NCI-H1930 (cell line): Measurements from ENCODE around the gene ARHGAP26.
"Not testable (repeated sequence)": the region's sequence is repeated elsewhere in the genome, so short reads cannot be mapped to it uniquely, and the experiment has no call there.

Source experiments
- DNase-seq, 2 experiments: peaks; one replicate each; lab custom pipeline; 2025; lab: John Stamatoyannopoulos, UW

The ARHGAP26 gene

GRCh38 chr5:143182901-143183820 is 413.0 kb downstream of the ARHGAP26 start:
- DNase-seq = no peak

- DNase-seq = no peak
These were observed 413.8 kb downstream of the ARHGAP26 start for GRCh38 chr5:143183989-143184388.

GRCh38 chr5:143186623-143187022 is 416.4 kb downstream of the ARHGAP26 start:
- no peak for DNase-seq

DNA sequence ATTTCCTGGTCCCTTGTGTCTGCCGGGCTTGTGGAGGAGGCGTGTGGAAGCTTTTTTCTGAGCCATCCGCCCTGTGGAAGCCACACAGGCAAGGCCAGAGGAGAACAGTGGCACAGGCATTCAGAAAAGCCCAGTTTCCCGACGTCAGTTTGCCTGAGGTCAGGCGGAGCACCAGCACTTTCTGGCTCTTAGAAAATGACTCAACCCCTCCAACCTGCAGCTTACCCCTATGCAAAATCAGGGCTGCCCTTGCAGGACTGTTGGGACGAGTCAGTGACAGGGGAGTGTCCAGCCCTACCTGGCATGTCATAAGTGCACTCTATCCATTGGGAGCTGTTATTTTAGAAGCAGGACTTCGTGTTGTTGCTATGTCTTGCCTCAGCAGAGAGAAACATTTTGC is 417.3 kb downstream of the ARHGAP26 start:
- no peak for DNase-seq

DNA sequence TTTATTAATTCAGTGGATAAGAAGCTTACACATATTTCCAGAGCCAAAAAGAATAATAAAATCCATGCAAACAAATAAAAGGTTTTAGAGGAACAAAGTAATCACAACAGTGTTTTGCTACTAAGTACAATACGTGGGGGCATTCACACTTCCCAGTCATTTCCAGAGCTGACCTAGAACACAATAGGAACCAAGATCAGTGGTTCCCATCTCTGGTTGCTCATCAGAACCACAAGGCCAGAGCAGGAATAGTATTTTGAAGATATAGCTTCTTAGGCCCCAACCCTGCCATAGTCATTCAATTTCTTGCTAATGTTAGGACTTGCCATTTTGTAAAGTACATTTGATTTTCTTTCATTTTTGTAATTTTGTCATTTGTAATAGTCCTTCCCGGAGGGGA is 417.9 kb downstream of the ARHGAP26 start:
- no peak for DNase-seq

- no peak for DNase-seq
These were observed 418.5 kb downstream of the ARHGAP26 start for GRCh38 chr5:143188692-143189091.

DNA sequence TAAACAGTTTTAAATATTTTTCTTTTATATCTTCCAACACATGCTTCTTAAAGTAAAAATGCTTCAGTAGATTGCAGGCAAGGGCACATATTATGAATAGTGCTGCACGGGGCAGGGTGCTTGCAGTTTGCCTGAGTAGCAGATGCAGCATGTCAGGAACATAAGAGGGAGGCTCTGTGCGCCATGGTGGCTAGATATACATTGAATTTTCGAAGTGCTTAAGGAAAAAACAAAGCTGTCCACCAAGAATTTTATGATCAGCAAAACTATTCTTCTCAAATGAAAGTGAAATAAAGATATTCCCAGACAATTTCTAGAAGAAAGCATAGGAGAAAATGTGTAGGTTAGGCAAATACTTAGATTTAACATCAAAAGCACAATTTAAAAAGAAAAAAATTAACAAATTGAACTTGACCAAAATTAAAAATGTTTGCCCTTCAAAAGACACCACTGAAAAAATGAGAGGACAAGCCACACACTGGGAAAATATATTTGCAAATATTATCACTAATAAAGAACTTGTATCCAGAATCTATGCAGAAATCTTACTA is 420.2 kb downstream of the ARHGAP26 start:
- DNase-seq = no peak

- DNase-seq = no peak
These were observed 421.5 kb downstream of the ARHGAP26 start for GRCh38 chr5:143191720-143192119.

DNA sequence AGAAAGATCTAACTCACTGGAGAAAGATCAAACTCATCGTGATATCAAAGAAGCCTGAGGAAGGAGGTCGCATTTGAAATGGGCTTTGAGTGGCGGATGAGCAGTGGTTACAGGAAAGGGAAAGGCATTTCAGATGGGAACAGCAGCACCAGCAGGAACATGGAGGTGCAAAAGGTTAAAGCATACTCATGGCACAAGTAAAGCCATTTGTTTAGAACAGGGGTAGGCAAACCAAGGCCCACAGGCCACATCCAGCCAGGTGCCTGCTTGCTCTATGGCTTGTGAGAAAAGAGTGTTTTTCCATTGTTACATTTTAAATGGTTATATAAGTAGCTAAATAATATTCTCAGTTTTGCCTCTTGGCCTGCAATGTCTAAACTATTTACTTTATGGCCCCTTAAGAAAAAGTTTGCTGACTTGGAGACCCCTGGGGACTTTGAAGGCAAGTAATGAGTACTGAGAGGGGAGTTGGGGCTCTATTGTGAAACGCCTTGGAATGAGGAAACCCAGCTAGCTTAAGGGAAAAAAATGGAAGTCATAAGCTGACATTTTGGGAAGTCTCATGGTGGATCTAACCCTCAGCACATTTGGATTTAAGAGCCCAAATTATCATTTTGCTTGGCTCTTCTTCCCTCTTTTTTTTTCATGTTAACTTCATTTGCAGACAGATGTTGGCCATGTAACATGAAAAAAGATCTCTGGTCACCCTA is 422.2 kb downstream of the ARHGAP26 start:
- no peak for DNase-seq

- no peak for DNase-seq
These were observed 424.0 kb downstream of the ARHGAP26 start for GRCh38 chr5:143194206-143194605.

GRCh38 chr5:143194713-143195112 is 424.5 kb downstream of the ARHGAP26 start:
- DNase-seq = no peak

- DNase-seq = no peak
These were observed 425.3 kb downstream of the ARHGAP26 start for GRCh38 chr5:143195491-143195890.

DNA sequence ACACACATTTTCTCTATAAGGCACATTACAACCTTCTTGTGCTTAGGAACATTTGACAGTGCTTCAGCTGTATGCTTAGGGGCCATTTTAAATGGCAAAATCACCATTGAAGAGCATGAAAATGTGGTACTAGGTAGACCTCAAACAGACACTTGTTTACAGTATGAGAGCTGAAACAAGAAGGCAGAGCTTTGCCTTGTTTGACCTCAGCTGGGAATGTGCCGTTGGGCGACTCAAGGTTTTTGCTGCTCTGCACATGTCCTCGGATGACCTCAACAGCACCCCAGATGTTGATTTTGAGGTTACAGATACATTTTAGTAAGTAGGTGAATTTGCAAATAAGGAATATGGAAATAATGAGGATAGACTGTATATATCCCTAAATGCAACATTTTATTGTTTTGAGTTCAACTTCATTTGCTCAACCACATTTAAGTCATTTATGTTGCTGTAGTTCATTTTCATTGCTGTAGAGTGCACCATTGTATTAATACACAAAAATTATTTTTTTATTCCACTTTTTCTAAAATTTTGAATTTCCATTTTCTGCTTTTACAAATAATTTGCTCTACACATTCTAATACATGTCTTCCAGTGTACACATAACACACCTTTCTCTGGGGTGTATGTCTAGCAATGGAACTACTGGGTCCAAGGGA is 426.6 kb downstream of the ARHGAP26 start:
- no peak for DNase-seq

DNA sequence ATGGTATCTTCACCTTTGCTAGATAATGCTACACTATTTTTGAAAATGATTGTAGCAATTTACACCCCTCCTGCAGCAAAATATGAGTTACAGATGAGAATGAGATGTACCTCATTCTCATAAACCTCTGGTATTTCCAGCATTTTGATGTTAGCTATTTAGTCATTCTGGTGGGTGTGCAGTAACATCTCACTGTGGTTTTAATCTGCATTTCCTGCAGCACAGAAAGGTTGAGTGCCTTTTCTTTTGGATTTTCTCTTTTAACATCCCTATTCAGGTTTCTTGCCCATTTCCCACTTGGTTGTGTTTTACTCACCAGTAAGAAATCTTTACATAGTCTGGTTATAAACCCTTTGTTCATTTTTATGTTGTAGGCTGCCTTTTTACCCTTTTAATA is 427.1 kb downstream of the ARHGAP26 start:
- no peak for DNase-seq

DNA sequence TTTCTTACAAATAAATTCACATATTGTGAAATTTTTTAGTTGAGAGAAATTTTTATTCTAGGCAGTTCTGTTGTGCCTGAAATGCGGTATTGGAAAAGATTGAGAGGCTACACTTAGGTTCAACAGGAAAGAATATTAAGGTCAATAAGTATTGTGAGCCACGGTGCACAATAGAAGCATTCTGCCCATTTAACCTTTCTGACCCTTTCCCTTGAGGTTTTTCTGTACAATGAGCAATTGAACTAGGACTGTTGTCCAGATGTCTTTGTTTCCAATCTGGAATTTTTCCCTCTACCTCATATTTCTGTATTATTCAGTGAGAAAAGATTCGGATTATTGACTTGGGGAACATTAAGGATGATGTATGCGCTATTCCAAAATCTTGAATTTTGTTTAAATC is 428.2 kb downstream of the ARHGAP26 start:
- no peak for DNase-seq

DNA sequence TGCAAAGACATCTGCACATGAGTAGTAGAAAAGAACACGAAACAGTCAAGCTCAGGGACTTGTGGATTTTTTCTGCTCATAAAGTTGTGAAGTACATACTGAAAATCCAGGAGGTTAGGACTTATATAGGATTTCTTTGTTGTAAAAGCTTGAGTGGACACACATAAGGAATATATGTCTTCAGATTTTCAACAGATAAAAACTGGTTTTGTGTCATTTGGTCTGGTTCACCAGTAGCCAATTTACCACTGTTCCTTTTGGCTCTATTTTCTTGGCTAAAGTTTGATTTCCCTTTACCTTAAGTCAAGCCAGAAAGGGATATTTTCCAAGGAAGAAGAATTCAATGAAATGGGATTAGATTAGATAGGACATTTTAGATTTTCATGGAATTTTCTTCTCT is 429.0 kb downstream of the ARHGAP26 start:
- DNase-seq = no peak

GRCh38 chr5:143199843-143200242 is 429.7 kb downstream of the ARHGAP26 start:
- no peak for DNase-seq

DNA sequence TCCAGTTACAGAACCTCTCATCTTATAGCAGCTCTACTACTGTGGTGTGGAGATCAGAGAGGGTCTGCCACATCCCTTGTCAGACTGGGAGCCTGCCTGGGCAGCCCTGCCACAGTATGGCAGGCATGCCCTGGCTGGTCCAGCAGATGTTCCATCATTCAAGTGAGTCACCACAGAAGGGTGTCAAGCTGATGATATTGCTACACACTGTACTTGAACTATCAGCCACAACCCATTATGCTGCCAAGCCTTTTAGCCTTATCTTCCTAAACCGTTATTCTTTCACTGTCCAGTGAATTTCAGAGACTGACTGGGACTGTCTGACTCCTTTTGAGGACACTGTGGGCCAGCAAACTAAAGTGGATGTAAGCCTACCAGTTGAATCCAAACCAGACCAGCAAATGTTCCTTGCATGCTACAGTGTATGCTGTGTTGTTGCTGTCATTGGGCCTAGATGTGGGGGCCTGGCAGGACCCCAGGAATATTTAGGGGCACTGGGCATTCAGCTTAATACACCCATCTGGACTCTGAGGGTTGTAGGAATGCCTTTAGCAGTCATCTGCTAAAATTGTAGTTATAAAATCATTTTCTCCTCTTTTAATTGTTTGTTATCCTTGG is 430.7 kb downstream of the ARHGAP26 start:
- DNase-seq = no peak

DNA sequence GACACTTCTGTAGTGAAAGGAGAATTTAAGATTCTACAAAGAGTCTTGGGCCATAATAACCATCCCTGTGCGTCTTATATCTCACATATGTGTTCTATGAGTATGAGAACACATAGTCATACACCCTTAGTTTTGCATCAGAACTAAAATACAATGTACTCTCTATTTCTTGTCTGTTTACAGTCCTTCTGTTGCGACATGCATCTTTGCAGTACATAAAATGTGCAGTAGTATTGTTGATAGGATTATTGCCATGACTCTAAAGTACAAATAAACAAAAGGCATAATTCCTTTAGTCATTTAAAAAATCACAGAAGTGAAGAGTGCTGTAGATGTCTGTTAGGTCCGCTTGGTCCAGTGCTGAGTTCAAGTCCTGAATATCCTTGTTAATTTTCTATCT is 431.4 kb downstream of the ARHGAP26 start:
- DNase-seq = no peak

DNA sequence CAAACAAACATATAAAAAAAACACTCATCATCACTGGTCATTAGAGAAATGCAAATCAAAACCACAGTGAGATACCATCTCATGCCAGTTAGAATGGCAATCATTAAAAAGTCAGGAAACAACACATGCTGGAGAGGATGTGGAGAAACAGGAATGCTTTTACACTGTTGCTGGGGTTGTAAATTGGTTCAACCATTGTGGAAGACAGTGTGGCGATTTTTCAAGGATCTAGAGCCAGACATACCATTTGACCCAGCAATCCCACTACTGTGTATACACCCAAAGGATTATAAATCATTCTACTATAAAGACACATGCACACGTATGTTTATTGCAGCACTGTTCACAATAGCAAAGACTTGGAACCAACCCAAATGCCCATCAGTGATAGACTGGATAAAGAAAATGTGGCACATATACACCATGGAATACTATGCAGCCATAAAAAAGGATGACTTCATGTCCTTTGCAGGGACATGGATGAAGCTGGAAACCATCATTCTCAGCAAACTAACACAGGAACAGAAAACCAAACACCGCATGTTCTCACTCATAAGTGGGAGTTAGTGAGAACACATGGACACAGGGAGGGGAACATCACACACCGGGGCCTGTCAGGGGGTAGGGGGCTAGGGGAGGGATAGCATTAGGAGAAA is 433.3 kb downstream of the ARHGAP26 start:
- DNase-seq = not testable (repeated sequence)

- DNase-seq = no peak
These were observed 434.5 kb downstream of the ARHGAP26 start for GRCh38 chr5:143204474-143205246.
